ENCODE data around the gene SPHK2. TPM values are rescaled to one million over a fixed set of nuclear protein-coding genes. Genes with fewer than 3 reads are reported as not detected.

The SPHK2 gene
- total and polyA plus RNA-seq, 2 of the 8 experiments (the other 6 are each of a cell fraction or from before 2014, with no cell fraction given), result 43.9 to 60.9 TPM

DNA sequence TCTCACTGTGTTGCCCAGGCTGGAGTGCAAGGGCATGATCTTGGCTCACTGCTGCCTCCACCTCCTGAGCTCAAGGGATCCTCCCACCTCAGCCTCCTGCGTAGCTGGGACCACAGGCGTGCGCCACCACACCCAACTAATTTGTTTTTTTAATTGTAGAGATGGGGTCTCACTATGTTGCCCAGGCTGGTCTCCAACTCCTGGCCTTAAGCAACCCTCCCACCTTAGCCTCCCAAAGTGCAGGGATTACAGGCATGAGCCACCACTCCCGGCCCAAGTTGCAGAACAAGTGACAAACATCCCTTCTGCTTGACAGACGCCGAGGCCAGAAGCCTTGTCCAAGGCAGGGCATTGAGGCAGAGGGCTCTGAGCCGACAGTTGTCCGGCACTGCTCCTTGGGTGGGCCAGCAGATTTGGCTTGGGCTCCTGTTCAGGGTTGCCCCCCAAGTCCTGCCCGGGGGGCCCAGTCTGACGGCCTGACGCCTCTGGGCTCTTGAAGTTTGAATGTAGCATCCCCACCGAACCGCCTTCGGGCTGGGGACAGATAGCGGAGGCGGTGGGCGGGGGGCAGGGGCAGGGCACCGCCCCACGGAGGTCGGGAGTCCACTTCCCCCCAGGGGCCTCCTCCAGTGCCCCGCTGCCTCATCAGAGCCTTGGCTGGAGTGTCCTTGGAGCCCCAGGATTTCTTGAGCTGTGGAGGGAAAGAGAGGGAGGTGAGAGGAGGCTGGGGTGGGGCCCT, 18.5 kb upstream of the SPHK2 start:
- no peaks in the 10 kb centered on the region for H3K36me3 ChIP-seq (ENCODE audit: control insufficient read depth in 2 of 4, insufficient read depth in 4 of 4, low read length in 3 of 4)
- no peak overlapping the region for H3K23ac ChIP-seq (ENCODE audit: insufficient read length)
- H3K4me2 ChIP-seq (ENCODE audit: insufficient read depth in 1 of 2, low read depth in 2 of 2, low read length in 2 of 2), result no peak overlapping the region
- H3K79me2 ChIP-seq (ENCODE audit: control insufficient read depth in 1 of 2, insufficient read depth in 2 of 2, low read length in 2 of 2), result no peaks in the 10 kb centered on the region
- no peak overlapping the region for H4K8ac ChIP-seq (ENCODE audit: extremely low read depth, insufficient read depth, low read length)
- POLR2A ChIA-PET (ENCODE audit: partially characterized antibody), result interaction anchor here (1.1 to 27.0 kb wide), 4 partner anchors 12 to 271 kb away, joined by 3 to 788 read pairs (median 6); partner anchors contain the start of genes DBP, FAM83E, IZUMO1 and PPP1R15A
- no peak overlapping the region for H3K4ac ChIP-seq (replicated peaks; ENCODE audit: insufficient read length, low read depth, low read length)
- no peak overlapping the region for H2BK20ac ChIP-seq (ENCODE audit: low read length)
- H3K79me1 ChIP-seq (ENCODE audit: low read depth, low read length), result no peaks in the 10 kb centered on the region
- H2AK5ac ChIP-seq (ENCODE audit: low read depth, low read length), result no peak overlapping the region
- H2BK120ac ChIP-seq (replicated peaks; ENCODE audit: low read depth, low read length), result no peak overlapping the region
- no peak overlapping the region for H2BK5ac ChIP-seq (ENCODE audit: low read depth, low read length)
- 84% methylated on average over 13 of the region's 21 CpGs; no CpG with 5 or more reads in 1 of the 2 experiments for WGBS, 2 experiments (ENCODE audit: extremely low coverage in 1 of 2, insufficient coverage in 1 of 2, insufficient read length in 1 of 2, insufficient replicate concordance in 2 of 2, low coverage in 1 of 2, low lambda C conversion rate in 2 of 2, missing lambda C conversion rate in 1 of 2)
- no peak overlapping the region for H2BK12ac ChIP-seq (ENCODE audit: low read depth, low read length)
- H3K27me3 ChIP-seq (replicated peaks in 1 of 4; ENCODE audit: control insufficient read depth in 3 of 4, extremely low read depth in 1 of 4, insufficient read depth in 3 of 4, low read length in 3 of 4), result no peaks in the 10 kb centered on the region
- no peak overlapping the region for H3K9ac ChIP-seq (replicated peaks in 1 of 4; ENCODE audit: extremely low read depth in 1 of 4, low read depth in 3 of 4, low read length in 3 of 4)
- no peak overlapping the region for H3K56ac ChIP-seq (replicated peaks; ENCODE audit: insufficient read length, low read depth, low read length)
- H4K20me1 ChIP-seq (replicated peaks in 1 of 2; ENCODE audit: control insufficient read depth in 1 of 2, insufficient read depth in 2 of 2, low read length in 2 of 2), result peaks cover 0 to 2% of the 10 kb centered on the region in 2 experiments
- DNase-seq (ENCODE audit: low read depth in 1 of 2, low spot score in 2 of 2) (no peak), FAIRE-seq (no peak)
- H4K5ac ChIP-seq (ENCODE audit: insufficient read length, low read depth, low read length), result no peak overlapping the region
- no peak overlapping the region for H4K91ac ChIP-seq (replicated peaks; ENCODE audit: insufficient read length, low read length)
- H2BK15ac ChIP-seq (ENCODE audit: low read length), result no peak overlapping the region
- CTCF ChIA-PET (ENCODE audit: partially characterized antibody), result interaction anchor here (0.6 to 2.5 kb wide), 3 partner anchors 12 to 1897 kb away, joined by 3 to 11 read pairs (median 3); no protein-coding TSS in a partner anchor
- no peak overlapping the region for H3K18ac ChIP-seq (ENCODE audit: extremely low read depth, low read length)
- H3K23me2 ChIP-seq (ENCODE audit: low read depth, low read length), result no peaks in the 10 kb centered on the region; the same call in 1 of the 2 replicates
- no peak overlapping the region for H3K14ac ChIP-seq (ENCODE audit: insufficient read length)
- H3K4me3 ChIP-seq (ENCODE audit: extremely low read depth in 1 of 4, insufficient read depth in 2 of 4, low read depth in 3 of 4, low read length in 4 of 4), result no peak overlapping the region
- no peak overlapping the region for H3K27ac ChIP-seq (ENCODE audit: low read depth, low read length)
- no peak overlapping the region for H2AFZ ChIP-seq (ENCODE audit: low read length)
- no peaks in the 10 kb centered on the region for H3K9me3 ChIP-seq (ENCODE audit: insufficient read depth in 2 of 2, low read depth in 1 of 2, low read length in 1 of 2)
- H3K4me1 ChIP-seq (replicated peaks in 1 of 4; ENCODE audit: control insufficient read depth in 3 of 4, insufficient read depth in 4 of 4, low read length in 3 of 4), result no peaks in the 10 kb centered on the region

Data from H1 (cell line).